Stimulated activated CD4-positive, alpha-beta T cell treated with anti-CD3 and anti-CD28 coated beads, Interleukin-4, amount 100 ng/mL, for 24 hours (primary cell): ENCODE measurements around the gene MYH8.

Experiments
- DNase-seq: peaks from one replicate; pipeline ENCODE4 v3.0.0-alpha.2; 2020

The MYH8 gene

GRCh38 chr17:10421900-10422542 lies at the start of gene MYH8:
TSS of gene MYH8 (minus strand) at chr17:10421950. CDS start at chr17:10420227, 1,723 bp downstream.
- no peak for DNase-seq

DNA sequence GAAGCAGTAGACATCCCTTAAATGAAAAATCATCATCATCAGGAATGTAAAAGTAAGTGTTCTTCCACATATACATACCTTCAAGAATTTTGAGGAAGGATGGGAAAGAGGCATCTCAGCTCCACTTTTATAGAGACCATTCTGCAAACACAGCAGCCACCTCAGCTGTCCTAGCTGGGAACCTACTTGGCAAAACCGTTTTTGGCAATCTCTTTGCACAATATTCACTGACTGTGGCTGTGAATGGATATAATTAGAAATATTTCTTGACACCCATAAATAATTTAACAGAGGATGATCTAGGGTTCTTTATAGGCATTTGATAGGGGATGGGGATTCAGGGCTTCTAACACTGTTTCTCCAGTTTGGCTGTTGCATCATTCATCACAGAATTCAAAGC lies 47.7 kb upstream of the MYH8 start, which contains the start of gene MYH4:
MYH4 (minus strand) TSS at position 101 of the 400 bp plus-strand sequence. CDS start 2,814 bp downstream, outside the sequence.
- DNase-seq: no peak

DNA sequence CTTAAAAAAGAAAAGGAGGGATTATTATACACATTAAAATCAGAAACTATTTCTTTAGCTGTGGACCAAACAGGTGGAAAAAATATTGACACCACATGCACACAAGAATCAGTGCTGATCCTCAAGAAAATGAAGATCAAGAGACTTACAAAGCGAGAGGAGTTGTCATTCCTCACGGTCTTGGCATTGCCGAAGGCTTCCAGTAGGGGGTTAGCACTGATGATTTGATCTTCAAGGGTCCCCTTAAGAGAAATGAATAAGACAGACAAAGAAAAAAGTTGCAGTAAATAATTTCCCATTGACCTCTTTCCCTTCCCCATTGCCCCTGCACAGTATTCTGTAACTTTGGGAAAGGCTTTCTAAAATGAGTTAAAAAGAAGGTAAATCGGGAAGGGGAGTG lies 41.7 kb upstream of the MYH8 start:
- DNase-seq: no peak

GRCh38 chr17:10460062-10460461 lies 38.3 kb upstream of the MYH8 start:
- DNase-seq: no peak

GRCh38 chr17:10458701-10459100 lies 37.0 kb upstream of the MYH8 start:
- DNase-seq: no peak

DNA sequence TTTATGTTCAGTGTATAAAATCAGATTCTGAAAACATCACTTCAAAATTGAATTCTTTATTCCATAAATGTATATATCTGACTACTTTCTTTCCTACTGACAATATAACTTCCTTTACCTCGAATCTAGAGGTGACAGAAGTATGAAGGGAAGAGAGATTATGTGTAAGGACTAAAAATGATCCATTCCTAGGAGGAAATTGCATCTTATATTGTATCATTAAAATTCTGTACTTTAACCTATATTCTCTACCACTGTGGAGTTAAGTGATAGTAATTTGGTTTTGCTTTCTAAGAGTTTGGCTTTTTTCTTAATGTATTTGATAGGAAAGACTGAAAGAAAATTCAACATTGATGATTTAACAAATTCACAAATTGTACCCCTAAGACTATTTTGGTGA lies 36.2 kb upstream of the MYH8 start:
- no peak for DNase-seq

DNA sequence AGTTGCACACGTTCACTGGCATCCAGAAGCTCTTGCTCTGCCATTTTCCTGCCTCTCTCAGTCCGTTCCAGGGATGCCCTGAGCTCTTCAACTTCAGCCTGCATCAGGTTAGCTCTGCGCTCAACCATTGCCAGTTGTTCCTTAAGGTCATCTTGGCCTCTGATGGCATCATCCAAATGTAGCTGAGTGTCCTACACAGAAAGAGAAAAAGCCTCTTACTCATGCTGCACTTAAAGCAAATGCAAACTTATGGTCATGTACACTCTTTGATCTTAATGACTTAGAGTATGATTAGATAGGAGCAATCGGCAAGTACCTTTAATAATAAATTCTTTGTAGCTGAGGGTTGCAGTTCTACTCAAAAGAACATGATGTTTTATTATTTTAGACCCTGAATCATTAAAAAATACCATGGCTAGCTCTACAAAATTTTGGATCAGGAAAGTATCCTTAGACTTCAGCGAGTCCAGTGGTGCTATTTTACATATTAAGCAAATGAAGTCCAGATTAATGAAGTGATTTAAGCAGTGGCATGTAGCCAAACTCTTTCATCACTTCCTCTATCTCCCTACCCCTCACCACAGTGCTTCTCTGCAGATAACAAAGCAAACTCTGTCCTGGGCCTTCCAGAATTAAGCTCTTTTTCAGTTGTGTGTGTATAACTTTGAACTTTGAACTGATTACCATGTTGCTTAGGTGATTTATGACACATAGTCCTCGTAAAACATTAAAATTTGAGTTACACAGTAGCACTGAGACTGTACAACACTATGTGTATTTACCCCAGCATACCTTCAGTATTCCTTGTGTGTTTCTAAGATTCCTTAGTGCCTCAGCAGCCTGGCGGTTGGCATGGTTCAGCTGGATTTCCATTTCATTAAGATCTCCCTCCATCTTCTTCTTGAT lies 25.5 kb upstream of the MYH8 start:
- no peak for DNase-seq

DNA sequence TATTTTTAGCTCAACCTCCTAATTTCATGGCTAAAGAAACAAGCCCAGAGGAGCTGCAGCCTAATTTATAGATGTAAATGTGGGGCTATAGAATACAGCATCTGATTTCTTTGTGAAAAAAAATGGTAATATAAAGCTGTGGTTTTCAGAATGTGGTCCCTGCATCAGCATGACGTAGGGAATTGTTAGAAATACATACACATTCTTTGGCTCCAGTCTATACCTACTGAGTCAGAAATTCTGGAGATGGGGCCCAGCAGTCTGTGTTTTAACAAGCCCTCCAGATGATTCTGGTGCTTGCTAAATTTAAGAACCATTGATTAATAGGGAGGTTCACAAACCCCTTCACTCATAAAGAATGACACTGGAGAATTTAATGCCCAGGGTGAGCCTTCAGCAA lies 18.1 kb upstream of the MYH8 start:
- no peak for DNase-seq

DNA sequence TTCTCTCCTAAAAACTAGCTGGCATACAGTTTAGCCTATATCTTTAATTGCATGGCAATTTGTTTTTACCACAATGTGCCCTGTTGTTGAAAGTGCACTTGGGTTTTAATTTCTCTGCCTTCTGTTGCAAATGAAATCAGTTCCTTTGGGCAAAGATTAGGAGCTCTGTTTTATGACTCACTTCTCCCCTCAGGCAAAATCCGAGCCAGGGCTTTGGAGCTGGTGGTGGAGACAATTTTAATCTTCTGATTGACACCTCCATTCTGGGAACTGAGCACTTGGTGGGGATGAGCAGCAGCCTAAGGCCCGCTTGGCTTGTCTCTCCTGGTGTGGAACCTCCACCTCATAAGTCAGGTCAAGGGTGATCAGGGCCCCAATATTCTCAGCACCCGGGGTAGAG lies 13.3 kb upstream of the MYH8 start:
- no peak for DNase-seq

- DNase-seq: no peak
Measured at GRCh38 chr17:10429421-10430045, 7.8 kb upstream of the MYH8 start.

DNA sequence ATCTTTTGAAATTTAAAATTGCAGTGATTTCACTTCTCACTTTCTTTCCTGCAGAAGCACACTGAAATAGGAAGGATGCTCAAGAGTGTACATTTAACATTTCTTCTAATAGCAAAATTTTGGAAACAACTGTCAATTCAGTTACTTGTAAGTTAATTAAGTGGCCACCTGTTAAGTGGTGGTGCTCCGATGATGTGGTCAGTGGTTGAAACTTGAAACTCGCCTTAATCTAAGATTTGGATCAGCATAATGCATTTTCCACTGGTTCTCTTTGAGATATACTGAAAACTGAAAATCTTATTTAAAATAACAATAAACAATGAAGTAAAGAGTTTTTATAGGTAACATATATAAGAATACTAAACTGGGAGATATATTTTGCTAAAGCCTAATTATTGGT lies 7.0 kb upstream of the MYH8 start:
- no peak for DNase-seq

- DNase-seq: no peak
Measured at GRCh38 chr17:10421211-10421610, 539 bp downstream of the MYH8 start.

DNA sequence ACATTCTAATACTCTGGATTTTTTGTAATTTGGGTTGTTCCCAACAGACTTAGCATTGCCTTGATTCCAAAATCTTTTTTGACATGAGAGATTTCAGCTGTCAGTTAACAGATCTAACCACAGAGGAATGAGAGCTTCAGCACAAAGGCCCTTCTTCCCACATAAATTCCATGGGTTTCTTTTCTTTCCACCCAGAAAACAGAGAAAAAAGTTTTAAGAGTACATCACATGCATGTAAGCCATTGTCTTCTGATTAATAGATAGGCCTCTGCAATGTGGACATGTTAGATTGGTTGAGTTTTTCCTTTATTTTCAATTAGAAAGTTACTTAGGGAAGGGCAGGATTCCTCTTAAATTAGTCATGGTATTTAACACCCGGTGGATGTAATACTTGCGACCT lies 939 bp downstream of the MYH8 start:
- no peak for DNase-seq

DNA sequence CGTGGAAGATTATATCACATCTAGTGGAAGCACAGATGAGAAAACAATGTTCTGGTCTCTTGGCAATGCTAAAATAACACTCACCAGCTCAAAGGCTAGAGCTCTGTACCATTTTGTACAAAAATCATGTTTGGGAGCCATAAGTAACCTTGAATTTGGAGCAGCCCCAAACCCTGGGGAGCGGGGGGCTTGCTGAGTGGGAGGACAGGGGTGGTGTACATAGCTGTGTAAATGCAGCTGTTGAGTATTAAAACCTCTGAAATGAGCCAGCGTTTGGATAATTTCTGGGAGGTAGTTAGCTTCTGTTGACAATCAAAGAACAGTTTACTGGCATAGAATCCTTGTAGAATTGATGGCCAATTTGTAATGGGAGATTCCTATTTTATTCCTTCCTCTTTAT lies 4.3 kb downstream of the MYH8 start:
- no peak for DNase-seq

- DNase-seq: no peak
Measured at GRCh38 chr17:10415161-10415560, 6.6 kb downstream of the MYH8 start.

DNA sequence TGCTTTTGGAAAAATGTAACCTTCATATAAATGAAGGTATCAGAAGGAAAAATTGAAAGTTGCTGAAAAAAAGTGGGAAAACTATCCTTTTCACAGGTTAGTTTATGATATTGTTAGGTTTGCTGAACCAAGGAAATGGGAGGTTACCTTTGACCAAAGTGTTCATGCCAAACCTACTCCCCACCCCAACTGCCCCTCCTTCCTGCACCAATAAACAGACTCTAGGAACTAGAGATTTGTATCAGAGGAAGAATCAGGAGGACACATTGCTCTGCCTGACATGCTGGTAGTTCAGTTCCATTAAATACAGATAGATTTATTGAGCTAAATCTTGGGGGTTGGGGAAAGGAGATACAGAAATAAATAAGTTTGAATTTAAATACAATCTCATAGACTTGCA lies 18.2 kb downstream of the MYH8 start:
- DNase-seq: no peak

DNA sequence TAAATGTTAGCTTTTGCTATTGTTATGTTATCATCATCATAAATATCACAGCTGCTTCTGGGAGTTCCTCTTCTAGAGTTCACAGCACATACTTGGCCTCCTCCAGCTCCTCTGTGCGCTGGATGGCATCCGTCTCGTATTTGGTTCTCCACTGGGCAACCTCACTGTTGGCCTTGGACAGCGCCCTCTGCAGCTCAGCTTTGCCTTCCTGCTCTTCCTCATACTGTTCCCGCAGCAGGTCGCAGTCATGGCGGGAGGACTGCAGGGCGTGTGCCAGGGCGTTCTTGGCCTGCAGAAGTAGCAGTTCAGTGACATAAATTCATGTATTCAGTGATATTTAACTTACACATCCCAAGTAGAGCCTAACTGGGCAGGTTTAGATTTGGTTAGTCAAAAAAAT lies 23.4 kb downstream of the MYH8 start:
- no peak for DNase-seq

GRCh38 chr17:10396524-10397163 lies 25.1 kb downstream of the MYH8 start:
- no peak for DNase-seq

GRCh38 chr17:10394201-10394887 lies 27.4 kb downstream of the MYH8 start:
- no peak for DNase-seq

DNA sequence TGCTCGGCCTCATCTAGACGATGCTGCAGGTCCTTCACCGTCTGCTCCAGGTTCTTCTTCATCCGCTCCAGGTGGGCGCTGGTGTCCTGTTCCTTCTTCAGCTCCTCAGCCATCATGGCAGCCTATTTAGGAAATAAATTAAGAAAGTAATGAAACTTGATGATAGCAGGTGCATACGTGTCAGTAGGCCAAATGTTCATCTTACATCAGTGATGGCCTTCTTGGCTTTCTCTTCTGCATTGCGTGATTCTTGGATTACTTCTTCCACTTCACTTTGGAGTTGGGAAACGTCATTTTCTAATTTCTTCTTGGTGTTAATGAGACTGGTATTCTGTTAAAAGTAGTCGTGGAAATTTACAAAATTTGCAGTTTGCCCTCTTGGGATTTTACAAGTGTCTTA lies 28.9 kb downstream of the MYH8 start:
- no peak for DNase-seq

- DNase-seq: no peak
Measured at GRCh38 chr17:10385871-10386270, 35.9 kb downstream of the MYH8 start.

DNA sequence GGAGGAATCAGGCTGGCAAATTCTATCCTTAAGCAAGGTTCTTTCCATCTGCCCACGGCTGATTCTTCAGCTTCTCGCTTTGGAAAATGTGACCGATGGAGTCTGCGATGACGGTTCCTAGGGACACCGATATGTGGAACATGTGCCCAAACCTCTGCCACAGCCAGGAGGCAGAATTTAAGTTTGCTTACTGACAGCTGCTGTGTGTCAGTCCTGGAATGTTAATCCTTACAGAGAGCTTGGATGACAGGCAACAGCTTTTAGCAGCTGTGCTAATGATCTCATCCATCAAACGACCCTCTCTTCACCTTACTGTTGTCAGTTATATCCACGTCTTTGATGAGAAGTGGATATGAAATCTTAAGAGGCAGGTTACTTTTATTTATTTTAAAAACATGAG lies 37.6 kb downstream of the MYH8 start:
- DNase-seq: no peak
